Fibroblast of pulmonary artery (primary cell): Measurements from ENCODE around the gene ENPP4.
"Not testable (repeated sequence)": the region's sequence is repeated elsewhere in the genome, so short reads cannot be mapped to it uniquely, and the experiment has no call there.

Experiments used
- DNase-seq: peaks from one replicate; pipeline ENCODE4 v3.0.0-alpha.2; 2010; ENCODE audit warnings: low read depth
- H3K4me3 ChIP-seq: replicated peaks from 2 replicates; pipeline ENCODE4 v1.5.1; 2011; ENCODE audit warnings: low read depth, mild to moderate bottlenecking, control low read depth, low read length, moderate library complexity
- CTCF ChIP-seq: IDR thresholded peaks from 2 replicates; pipeline ENCODE4 v1.5.1; 2011; ENCODE audit warnings: mild to moderate bottlenecking, control low read depth, low read length, inconsistent platforms; ENCODE audit errors: missing control alignments

Gene ENPP4

GRCh38 chr6:46130666-46131065 is 877 bp downstream of the ENPP4 start:
- DNase-seq, result no peak
- TF ChIP-seq CTCF, result no peak
- H3K4me3 ChIP-seq, result no peak overlapping the region

GRCh38 chr6:46131291-46131690 is 1.5 kb downstream of the ENPP4 start:
- not testable (repeated sequence) for DNase-seq

GRCh38 chr6:46134216-46134615 is 4.4 kb downstream of the ENPP4 start:
- DNase-seq, result no peak
- no peak for TF ChIP-seq CTCF
- H3K4me3 ChIP-seq, result no peak overlapping the region

More at GRCh38 chr6:46131291-46131690, 1.5 kb downstream of the ENPP4 start:
- H3K4me3 ChIP-seq, result not testable (repeated sequence)

- no peak for DNase-seq
- no peak for TF ChIP-seq CTCF
- H3K4me3 ChIP-seq, result no peak overlapping the region
These were observed 5.4 kb downstream of the ENPP4 start for GRCh38 chr6:46135176-46135575.

- no peak for DNase-seq
- no peak overlapping the region for H3K4me3 ChIP-seq
- no peak for TF ChIP-seq CTCF
These were observed 7.0 kb downstream of the ENPP4 start for GRCh38 chr6:46136831-46137230.

- no peak overlapping the region for H3K4me3 ChIP-seq
- DNase-seq, result no peak
- no peak for TF ChIP-seq CTCF
These were observed 7.6 kb downstream of the ENPP4 start for GRCh38 chr6:46137387-46137786.

- DNase-seq, result no peak
- no peak for TF ChIP-seq CTCF
- H3K4me3 ChIP-seq, result no peak overlapping the region
These were observed 8.5 kb downstream of the ENPP4 start for GRCh38 chr6:46138281-46138680.

GRCh38 chr6:46144270-46144669 is 14.5 kb downstream of the ENPP4 start:
- no peak for DNase-seq
- H3K4me3 ChIP-seq, result no peak overlapping the region
- TF ChIP-seq CTCF, result no peak

GRCh38 chr6:46149066-46149465 is 19.3 kb downstream of the ENPP4 start:
- not testable (repeated sequence) for DNase-seq, H3K4me3 ChIP-seq
